Measurements from ENCODE around the gene CARS2.

Gene CARS2

DNA sequence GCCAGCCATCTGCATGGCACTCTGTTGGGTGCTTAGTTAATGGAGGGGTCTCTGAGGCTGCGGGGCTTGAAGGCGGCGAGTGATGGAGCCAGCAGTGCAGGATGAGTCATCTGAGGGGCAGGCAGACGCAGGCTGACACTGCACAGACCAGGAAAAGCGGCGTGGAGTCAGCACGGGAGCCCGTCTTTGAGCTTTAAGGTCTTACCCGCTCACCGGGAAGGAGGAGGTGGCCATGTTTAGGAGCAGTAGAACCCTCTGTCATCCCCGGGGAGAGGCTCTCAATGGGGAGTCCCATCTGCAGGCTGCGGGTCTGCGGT is 77.5 kb downstream of the CARS2 start:
- Histone ChIP-seq H3K4me3 (ENCODE audit: control insufficient read depth in 1 of 7, extremely low read depth in 1 of 7, insufficient read depth in 4 of 7, low read depth in 2 of 7, low read length in 6 of 7) (no peak overlapping the region), H3K27me3 (replicated peaks in 2 of 5; ENCODE audit: control insufficient read depth in 4 of 5, insufficient read depth in 5 of 5, low read length in 4 of 5) (no peaks in the 10 kb centered on the region), H3K36me3 (ENCODE audit: control insufficient read depth in 4 of 4, insufficient read depth in 4 of 4, low read length in 3 of 4) (peaks cover 2 to 55% (median 35%) of the 10 kb centered on the region in 4 experiments), H3K9me3 (ENCODE audit: control extremely low read depth in 1 of 5, control insufficient read depth in 4 of 5, insufficient read depth in 2 of 5, low read depth in 1 of 5, low read length in 4 of 5) (no peaks in the 10 kb centered on the region), H3K4me1 (ENCODE audit: control extremely low read depth in 1 of 4, control insufficient read depth in 4 of 4, insufficient read depth in 4 of 4, low read length in 3 of 4) (no peaks in the 10 kb centered on the region), H3K27ac (ENCODE audit: insufficient read depth in 1 of 2, low read depth in 1 of 2, low read length in 2 of 2, poor library complexity in 1 of 2, severe bottlenecking in 2 of 2) (no peak overlapping the region)
- no peak for DNase-seq
- WGBS (ENCODE audit: insufficient coverage): over 99% methylated on average over 13 of the region's 13 CpGs
- ChIA-PET POLR2A (no interaction called here), CTCF (no interaction called here)

DNA sequence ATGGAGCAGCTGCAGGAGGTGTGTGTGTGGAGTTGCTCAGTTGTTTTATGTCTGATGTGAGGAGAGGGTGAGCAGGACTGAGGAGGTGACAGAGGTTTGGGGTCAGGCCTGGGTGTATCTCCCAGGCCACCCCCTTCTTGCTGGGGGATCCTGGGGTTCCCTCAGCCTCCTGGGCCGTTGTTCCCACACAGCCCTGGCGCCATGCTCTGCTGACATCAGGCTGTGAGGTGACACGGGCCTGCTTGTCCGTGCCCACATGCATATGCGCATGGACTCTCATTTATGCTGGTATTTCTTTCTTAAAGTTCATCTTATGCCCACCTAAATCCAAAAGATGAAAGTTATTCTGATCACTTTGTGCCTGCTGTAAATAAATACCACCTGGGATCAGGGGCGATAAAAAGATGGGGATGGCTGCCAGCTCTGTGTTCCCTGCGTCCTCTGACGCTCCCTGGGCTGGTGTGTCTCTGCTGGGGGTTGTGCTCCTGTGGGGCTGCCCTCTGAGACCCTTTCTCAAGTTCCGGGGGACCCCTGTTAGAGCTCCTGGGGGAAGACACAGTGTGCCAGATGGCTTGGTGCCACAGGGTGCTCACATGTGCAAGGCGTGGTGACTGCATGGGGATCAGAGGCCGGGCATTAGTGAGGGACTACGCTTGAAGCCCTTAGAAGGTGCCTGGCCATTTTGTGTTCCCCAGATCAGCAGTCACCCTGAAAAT is 78.0 kb downstream of the CARS2 start:
- peaks cover 2 to 60% (median 38%) of the 10 kb centered on the region in 4 experiments for H3K36me3 ChIP-seq (ENCODE audit: control insufficient read depth in 4 of 4, insufficient read depth in 4 of 4, low read length in 3 of 4)
- WGBS (ENCODE audit: insufficient coverage): 98% methylated on average over 12 of the region's 12 CpGs
- H3K9me3 ChIP-seq (ENCODE audit: control extremely low read depth in 1 of 5, control insufficient read depth in 4 of 5, insufficient read depth in 2 of 5, low read depth in 1 of 5, low read length in 4 of 5): no peaks in the 10 kb centered on the region
- H3K27ac ChIP-seq (ENCODE audit: insufficient read depth in 1 of 2, low read depth in 1 of 2, low read length in 2 of 2, poor library complexity in 1 of 2, severe bottlenecking in 2 of 2): no peak overlapping the region
- ChIA-PET POLR2A (no interaction called here), CTCF (no interaction called here)
- no peaks in the 10 kb centered on the region for H3K27me3 ChIP-seq (replicated peaks in 2 of 5; ENCODE audit: control insufficient read depth in 4 of 5, insufficient read depth in 5 of 5, low read length in 4 of 5)
- no peak for DNase-seq
- no peak overlapping the region for H3K4me3 ChIP-seq (ENCODE audit: control insufficient read depth in 1 of 7, extremely low read depth in 1 of 7, insufficient read depth in 4 of 7, low read depth in 2 of 7, low read length in 6 of 7)
- no peaks in the 10 kb centered on the region for H3K4me1 ChIP-seq (ENCODE audit: control extremely low read depth in 1 of 4, control insufficient read depth in 4 of 4, insufficient read depth in 4 of 4, low read length in 3 of 4)

DNA sequence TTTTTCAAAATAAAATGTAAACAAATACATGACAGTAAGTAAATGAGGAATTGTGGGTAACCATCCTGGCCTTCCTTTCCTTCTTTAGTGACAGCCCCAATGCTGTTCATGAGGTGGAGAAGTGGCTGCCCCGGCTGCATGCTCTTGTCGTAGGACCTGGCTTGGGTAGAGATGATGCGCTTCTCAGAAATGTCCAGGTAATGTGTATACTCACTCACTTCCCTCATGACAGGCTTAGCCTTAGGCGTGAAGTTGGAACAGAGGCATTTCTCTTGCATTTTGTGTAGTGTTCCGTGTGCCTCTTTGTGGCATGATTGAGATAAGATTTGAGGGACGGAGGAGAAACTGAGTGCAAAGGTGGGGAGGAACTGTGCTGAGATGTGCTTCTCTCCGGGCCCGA is 78.6 kb downstream of the CARS2 start:
- DNase-seq: no peak
- peaks cover 2 to 65% (median 40%) of the 10 kb centered on the region in 4 experiments for H3K36me3 ChIP-seq (ENCODE audit: control insufficient read depth in 4 of 4, insufficient read depth in 4 of 4, low read length in 3 of 4)

DNA sequence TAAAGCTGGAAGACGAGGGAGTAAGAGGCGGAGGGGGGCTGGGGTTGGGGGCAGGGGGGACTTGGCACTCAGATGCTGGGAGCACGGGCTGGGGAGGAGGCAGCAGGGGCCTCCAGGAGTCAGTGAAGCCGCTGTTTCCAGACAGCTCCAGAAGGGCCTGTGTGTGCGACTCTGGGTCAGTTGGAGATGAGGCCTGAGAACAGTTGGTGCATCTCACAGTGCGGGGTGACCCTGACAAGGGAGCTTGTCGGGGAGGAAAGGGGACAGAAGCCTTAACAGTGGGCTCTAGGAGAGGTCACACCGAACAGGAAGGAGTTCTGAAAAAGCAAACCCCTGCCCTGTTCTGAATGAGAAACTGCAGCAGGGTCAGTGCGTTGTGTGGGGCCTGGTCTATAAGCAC is 79.4 kb downstream of the CARS2 start:
- no peak for DNase-seq
- no peak overlapping the region for H3K27ac ChIP-seq (ENCODE audit: insufficient read depth in 1 of 2, low read depth in 1 of 2, low read length in 2 of 2, poor library complexity in 1 of 2, severe bottlenecking in 2 of 2)
- no peaks in the 10 kb centered on the region for H3K9me3 ChIP-seq (ENCODE audit: control extremely low read depth in 1 of 5, control insufficient read depth in 4 of 5, insufficient read depth in 2 of 5, low read depth in 1 of 5, low read length in 4 of 5)
- H3K27me3 ChIP-seq (replicated peaks in 2 of 5; ENCODE audit: control insufficient read depth in 4 of 5, insufficient read depth in 5 of 5, low read length in 4 of 5): no peaks in the 10 kb centered on the region
- CTCF ChIA-PET: no interaction called here
- H3K4me1 ChIP-seq (ENCODE audit: control extremely low read depth in 1 of 4, control insufficient read depth in 4 of 4, insufficient read depth in 4 of 4, low read length in 3 of 4): no peaks in the 10 kb centered on the region
- no peak overlapping the region for H3K4me3 ChIP-seq (ENCODE audit: control insufficient read depth in 1 of 7, extremely low read depth in 1 of 7, insufficient read depth in 4 of 7, low read depth in 2 of 7, low read length in 6 of 7)
- peaks cover 2 to 66% (median 39%) of the 10 kb centered on the region in 4 experiments for H3K36me3 ChIP-seq (ENCODE audit: control insufficient read depth in 4 of 4, insufficient read depth in 4 of 4, low read length in 3 of 4)
- WGBS (ENCODE audit: insufficient coverage): 98% methylated on average over 6 of the region's 9 CpGs
- POLR2A ChIA-PET: no interaction called here

More for the DNA sequence above, 78.6 kb downstream of the CARS2 start:
- no peak overlapping the region for H3K4me3 ChIP-seq (ENCODE audit: control insufficient read depth in 1 of 7, extremely low read depth in 1 of 7, insufficient read depth in 4 of 7, low read depth in 2 of 7, low read length in 6 of 7)
- no peaks in the 10 kb centered on the region for H3K4me1 ChIP-seq (ENCODE audit: control extremely low read depth in 1 of 4, control insufficient read depth in 4 of 4, insufficient read depth in 4 of 4, low read length in 3 of 4)
- no peaks in the 10 kb centered on the region for H3K9me3 ChIP-seq (ENCODE audit: control extremely low read depth in 1 of 5, control insufficient read depth in 4 of 5, insufficient read depth in 2 of 5, low read depth in 1 of 5, low read length in 4 of 5)
- POLR2A ChIA-PET: no interaction called here
- CTCF ChIA-PET: no interaction called here
- no peak overlapping the region for H3K27ac ChIP-seq (ENCODE audit: insufficient read depth in 1 of 2, low read depth in 1 of 2, low read length in 2 of 2, poor library complexity in 1 of 2, severe bottlenecking in 2 of 2)
- no peaks in the 10 kb centered on the region for H3K27me3 ChIP-seq (replicated peaks in 2 of 5; ENCODE audit: control insufficient read depth in 4 of 5, insufficient read depth in 5 of 5, low read length in 4 of 5)
- WGBS (ENCODE audit: insufficient coverage): 98% methylated on average over 8 of the region's 8 CpGs

DNA sequence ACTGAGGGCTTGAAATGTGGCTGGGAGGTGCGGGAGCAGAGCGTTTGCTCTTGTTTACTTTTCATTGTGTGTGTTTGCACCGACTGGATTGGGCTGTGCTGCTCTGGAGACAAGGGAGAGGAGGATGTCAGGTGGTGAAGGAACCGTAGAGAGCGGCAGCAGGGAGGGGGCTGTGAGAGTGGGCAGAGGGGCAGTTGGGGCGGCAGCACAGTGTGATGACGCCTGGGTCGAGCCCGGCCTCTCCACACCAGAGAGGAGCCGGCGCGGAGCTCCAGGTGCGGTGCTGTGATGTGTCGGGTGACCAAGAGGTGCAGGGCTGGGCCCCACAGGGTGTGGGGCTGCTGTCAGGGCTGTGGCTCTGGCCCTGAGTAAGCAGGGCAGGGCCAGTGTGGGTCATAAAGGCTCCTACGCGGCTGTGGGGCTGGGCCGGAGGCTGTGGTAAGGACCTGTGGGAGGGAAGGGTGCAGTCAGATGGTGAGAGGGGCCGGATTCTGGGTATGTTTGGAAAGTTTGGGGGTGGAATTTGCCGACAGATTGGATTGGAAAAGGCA is 80.1 kb downstream of the CARS2 start:
- 96% methylated on average over 18 of the region's 19 CpGs for WGBS (ENCODE audit: insufficient coverage)
- CTCF ChIA-PET: no interaction called here
- POLR2A ChIA-PET: no interaction called here

DNA sequence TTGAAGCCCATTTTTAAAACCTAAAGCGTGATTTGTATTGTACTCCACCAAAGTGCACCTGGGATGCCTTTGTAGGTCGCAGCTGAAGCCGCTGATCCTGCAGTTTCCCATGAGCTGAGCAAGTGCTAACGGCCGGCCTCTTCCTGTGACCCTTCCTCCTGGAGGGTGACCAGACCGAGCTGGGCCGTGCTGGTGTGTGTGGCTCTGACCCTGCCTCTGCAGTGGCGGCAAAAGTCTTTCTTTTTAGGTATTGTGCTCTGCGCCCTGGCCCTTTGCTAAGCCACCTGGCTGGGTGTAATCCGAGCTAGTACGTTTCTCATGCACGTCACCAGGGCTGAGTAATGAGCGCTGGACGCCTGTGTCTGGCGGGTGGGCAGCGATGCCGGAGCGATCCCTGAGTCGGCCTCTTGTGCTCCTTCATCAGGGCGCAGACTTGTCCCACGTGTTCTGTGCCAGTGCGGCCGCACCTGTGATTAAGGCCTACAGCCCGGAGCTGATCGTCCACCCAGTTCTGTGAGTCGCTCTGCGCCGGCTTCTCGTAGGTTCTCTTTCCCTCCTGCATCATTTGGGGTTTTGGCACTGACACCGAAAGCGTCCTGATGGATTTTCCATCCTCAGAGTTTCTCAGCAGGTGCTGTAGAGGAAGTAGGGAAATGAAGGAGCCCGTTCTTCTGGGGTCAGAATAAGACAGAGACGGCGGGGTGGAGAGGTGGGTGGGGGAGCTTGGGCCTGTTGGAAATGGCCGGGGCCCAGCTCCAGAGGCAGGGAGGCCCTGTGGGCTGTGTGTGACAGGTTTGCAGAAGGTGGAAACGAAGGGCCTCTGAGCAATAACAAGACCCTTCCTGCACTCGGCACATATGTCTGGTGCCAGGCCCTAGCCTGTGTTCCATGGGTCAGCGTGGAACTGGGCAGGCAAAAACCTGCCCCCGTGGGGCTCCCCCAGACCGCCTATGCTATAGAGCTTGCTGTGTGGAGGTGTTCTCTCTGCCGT is 80.9 kb downstream of the CARS2 start:
- CTCF ChIA-PET: interaction anchor here (1.2 kb wide), 1 partner anchor 20 kb away, joined by 3 read pairs; no protein-coding TSS in a partner anchor
- WGBS (ENCODE audit: insufficient coverage): 96% methylated on average over 35 of the region's 41 CpGs

More for the DNA sequence above, 80.1 kb downstream of the CARS2 start:
- H3K4me3 ChIP-seq (ENCODE audit: control insufficient read depth in 1 of 7, extremely low read depth in 1 of 7, insufficient read depth in 4 of 7, low read depth in 2 of 7, low read length in 6 of 7): no peak overlapping the region
- no peaks in the 10 kb centered on the region for H3K27me3 ChIP-seq (replicated peaks in 2 of 5; ENCODE audit: control insufficient read depth in 4 of 5, insufficient read depth in 5 of 5, low read length in 4 of 5)
- H3K9me3 ChIP-seq (ENCODE audit: control extremely low read depth in 1 of 5, control insufficient read depth in 4 of 5, insufficient read depth in 2 of 5, low read depth in 1 of 5, low read length in 4 of 5): no peaks in the 10 kb centered on the region
- no peak for DNase-seq
- no peak overlapping the region for H3K27ac ChIP-seq (ENCODE audit: insufficient read depth in 1 of 2, low read depth in 1 of 2, low read length in 2 of 2, poor library complexity in 1 of 2, severe bottlenecking in 2 of 2)
- peaks cover 2 to 60% (median 37%) of the 10 kb centered on the region in 4 experiments for H3K36me3 ChIP-seq (ENCODE audit: control insufficient read depth in 4 of 4, insufficient read depth in 4 of 4, low read length in 3 of 4)
- no peaks in the 10 kb centered on the region for H3K4me1 ChIP-seq (ENCODE audit: control extremely low read depth in 1 of 4, control insufficient read depth in 4 of 4, insufficient read depth in 4 of 4, low read length in 3 of 4)

More for the DNA sequence above, 80.9 kb downstream of the CARS2 start:
- Histone ChIP-seq H3K9me3 (ENCODE audit: control extremely low read depth in 1 of 5, control insufficient read depth in 4 of 5, insufficient read depth in 2 of 5, low read depth in 1 of 5, low read length in 4 of 5) (no peaks in the 10 kb centered on the region), H3K36me3 (ENCODE audit: control insufficient read depth in 4 of 4, insufficient read depth in 4 of 4, low read length in 3 of 4) (peaks cover 2 to 58% (median 34%) of the 10 kb centered on the region in 4 experiments), H3K27ac (ENCODE audit: insufficient read depth in 1 of 2, low read depth in 1 of 2, low read length in 2 of 2, poor library complexity in 1 of 2, severe bottlenecking in 2 of 2) (no peak overlapping the region), H3K4me1 (ENCODE audit: control extremely low read depth in 1 of 4, control insufficient read depth in 4 of 4, insufficient read depth in 4 of 4, low read length in 3 of 4) (no peaks in the 10 kb centered on the region), H3K27me3 (replicated peaks in 2 of 5; ENCODE audit: control insufficient read depth in 4 of 5, insufficient read depth in 5 of 5, low read length in 4 of 5) (no peaks in the 10 kb centered on the region), H3K4me3 (ENCODE audit: control insufficient read depth in 1 of 7, extremely low read depth in 1 of 7, insufficient read depth in 4 of 7, low read depth in 2 of 7, low read length in 6 of 7) (no peak overlapping the region)
- POLR2A ChIA-PET: no interaction called here
- DNase-seq: no peak
